ELR (cell line): ENCODE measurements around the gene TFCP2L1.

ENCODE experiments used
- DNase-seq: peaks from one replicate; pipeline ENCODE4 v3.0.0-alpha.2; 2015; ENCODE audit warnings: low read depth

Gene TFCP2L1

DNA sequence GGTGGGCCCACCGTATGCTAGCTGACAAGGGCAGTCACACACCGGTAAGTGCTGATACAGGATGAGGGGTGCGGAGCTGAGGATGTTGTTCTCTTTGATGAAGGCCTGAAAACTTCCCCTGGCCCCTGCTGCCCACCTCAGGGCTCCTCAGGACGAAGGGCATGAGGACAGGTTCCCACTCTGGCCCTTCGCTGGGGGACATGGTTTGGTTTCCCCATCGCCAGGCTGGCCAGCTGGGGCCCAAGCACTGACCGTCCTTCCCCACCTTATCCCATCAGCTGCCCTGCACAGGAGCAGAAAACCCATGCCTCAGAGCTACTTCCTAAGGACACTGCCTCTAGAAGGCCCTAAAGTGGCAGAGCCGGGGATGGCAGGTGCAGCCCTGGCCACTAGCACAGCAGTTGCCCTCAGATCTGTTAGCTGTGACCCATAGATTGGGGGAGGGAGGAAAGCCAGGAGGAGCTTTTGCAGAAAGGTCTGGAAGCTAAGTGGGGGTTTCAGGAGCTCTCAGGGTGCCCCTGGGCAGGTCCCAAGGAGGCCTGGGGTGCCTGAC, 66.5 kb downstream of the TFCP2L1 start:
- no peak for DNase-seq

- no peak for DNase-seq
Observed at GRCh38 chr2:121217627-121218026, 67.4 kb downstream of the TFCP2L1 start.

DNA sequence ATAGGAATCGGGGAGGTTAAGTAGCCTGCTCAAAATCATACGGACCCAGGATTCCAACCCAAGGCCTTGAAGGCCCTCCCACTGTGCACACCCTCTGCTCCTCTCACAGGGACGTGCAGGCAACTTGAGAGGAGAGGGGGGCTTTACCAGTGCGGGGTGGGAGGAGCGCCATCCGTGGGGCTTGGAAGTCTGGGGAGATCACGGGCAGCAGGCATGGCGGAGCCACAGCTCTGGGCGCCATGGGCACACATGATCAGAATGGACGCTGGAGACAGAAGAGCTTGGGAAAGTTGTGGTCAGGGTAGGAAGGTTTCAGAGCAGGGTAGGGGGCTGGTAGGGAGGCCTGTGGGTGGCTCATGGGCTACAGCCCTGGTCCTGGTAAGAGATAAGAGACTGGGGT, 70.7 kb downstream of the TFCP2L1 start:
- no peak for DNase-seq

DNA sequence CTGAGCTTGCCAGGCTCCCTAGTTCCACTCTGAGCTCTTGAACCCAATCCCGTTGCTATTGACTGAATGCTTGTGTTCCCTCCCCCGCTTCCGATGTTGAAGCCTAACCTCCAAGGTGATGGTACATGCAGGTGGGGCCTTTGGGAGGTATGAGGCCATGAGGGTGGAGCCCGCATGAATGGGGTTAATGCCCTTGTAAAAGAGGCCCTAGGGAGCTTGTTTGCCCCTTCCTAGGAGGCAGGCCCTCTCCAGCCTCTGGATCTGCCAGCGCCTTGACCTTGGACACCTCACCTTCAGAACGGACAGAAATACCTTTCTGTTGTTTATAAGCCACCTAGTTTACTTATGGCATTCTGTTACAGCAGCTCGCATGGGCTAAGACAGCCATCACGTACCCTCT, 71.6 kb downstream of the TFCP2L1 start:
- no peak for DNase-seq

- DNase-seq, result no peak
Observed at GRCh38 chr2:121212661-121213325, 72.2 kb downstream of the TFCP2L1 start.

DNA sequence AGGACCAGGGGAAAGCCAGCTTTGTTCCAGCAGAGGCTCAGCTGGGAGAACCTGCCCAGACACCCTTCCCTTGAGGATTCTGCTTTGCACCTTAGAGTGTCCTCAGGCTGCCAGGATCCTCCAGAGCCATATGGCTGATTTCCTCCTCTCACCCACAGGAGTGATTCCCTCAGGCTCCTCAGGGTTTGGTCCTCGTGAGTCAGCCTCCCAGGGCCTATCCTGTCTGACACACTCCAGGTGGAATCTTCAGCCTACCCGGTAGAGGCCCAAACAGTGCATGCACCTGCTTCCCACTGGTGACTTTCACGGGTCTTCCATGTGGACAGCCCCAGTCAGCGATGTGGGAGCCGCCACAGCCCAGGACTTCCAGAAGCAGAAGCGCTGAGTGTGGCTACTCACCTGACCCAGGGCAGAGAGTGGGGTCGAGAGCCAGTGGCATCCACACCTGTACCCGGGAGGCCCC, 73.3 kb downstream of the TFCP2L1 start:
- no peak for DNase-seq

- DNase-seq, result no peak
Observed at GRCh38 chr2:121211251-121211650, 73.8 kb downstream of the TFCP2L1 start.

GRCh38 chr2:121210691-121211090, 74.3 kb downstream of the TFCP2L1 start:
- no peak for DNase-seq

DNA sequence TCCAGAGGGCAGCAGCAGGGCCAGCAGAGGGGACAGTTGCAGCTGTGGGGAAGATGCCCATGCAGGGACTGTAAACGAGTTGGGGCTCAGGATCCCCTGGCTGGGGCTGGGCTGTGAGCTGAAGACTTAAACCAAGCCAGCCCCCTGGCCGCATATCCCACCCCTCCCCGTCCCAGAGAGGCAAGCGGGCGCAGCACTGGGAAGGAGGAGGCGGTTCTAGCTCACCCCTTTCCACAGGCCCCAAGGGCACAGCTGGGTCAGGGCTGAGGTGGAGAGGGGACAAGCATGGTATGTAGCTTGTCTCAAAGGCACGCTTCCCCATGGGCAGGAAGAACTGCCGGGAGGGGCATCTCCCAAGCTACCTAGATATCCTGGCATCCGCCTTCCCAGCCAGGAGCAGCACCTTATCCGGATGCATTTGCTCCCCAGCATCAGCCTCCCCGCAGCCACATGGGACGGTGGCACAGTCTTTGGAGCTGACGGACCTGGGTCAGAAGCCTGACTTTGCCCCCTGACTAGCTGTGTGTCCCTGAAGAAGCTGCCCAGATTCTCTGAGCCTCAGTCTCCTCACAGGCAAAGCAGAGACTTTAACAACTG, 75.9 kb downstream of the TFCP2L1 start:
- no peak for DNase-seq

DNA sequence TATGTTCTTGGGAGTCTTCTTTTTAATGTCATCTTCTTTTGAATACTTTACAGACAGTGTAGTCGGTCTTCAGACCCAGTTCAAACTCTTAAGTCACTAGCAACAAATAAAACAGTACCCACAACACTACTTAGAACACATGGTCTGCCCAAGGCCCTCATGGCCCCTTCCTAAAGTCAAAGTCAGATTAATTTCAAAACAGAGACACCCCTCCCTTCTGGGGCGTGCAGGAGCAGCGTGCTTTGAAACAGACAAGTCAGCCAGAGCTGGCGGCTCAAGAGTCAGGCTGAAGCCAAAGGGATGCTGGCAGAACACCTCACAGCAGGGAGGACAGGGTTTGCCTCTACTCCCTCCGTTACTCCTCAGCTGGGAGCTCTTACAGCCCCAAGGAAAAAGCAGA, 77.5 kb downstream of the TFCP2L1 start:
- DNase-seq, result no peak

- no peak for DNase-seq
Observed at GRCh38 chr2:121205321-121205942, 79.6 kb downstream of the TFCP2L1 start.

DNA sequence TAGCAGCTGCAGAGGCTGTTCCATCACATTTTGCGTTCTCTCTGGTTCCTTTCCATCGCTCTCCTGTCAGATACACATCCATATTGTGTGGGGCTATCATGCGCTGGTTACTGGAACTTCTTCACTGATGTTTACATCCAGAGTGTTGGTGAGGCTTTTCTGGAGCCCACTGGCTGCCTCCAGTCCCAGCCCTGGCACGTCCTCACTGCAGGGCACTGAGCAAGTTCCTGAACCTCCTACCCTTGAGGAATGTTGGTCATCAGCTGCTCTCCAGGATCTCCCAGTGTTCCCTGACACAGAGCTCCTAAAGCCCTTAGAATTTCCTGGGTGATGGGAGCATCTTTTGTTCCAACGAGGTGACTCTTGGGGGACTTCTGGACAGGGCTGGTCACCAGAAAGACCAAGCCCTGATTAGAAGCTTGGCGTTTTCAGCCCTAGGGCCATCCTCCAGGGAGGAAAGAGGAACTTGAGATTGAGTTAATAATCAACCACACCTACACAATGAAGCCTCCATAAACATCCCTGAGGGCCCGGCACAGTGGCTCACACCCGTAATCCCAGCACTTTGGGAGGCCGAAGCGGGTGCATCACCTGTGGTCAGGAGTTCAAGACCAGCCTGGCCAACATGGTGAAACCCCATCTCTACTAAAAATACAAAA, 81.3 kb downstream of the TFCP2L1 start:
- DNase-seq, result no peak

DNA sequence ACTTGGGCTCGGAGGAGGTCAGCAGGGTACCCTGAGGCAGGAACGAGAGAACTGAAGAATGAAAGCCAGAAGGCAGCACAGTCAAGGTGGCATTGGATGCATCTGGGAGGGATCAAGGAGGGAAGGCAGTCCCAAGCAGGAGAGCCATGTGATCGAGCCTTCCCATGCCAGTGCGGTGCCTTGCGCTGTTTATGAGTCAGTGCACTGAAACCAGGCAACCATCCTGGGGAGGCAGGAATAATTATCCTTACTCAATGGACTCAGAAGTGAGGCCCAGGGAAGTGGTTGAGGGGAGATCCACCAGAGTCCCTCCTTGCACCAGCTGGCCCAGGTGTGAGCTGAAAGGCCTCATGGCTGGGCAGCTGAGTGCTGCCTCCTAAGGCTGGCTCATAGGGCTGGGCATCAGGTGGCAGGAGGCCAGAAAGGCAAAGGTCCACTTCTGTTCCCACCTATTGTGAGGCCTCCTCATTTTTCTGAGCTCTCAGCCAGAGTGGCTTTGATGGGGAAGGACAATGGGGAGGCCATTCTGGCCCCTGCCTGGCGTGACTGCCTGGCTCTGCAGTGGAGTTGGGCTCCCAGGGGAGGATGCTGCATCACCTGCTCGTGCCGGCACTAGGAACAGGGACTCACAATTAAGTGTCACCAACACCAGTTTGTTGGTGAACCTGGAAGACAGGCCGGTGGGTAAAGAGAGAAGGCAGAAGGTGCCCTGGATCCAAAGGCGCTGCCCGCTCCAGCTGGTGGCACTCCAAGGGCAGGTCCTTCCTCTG, 82.3 kb downstream of the TFCP2L1 start:
- no peak for DNase-seq

DNA sequence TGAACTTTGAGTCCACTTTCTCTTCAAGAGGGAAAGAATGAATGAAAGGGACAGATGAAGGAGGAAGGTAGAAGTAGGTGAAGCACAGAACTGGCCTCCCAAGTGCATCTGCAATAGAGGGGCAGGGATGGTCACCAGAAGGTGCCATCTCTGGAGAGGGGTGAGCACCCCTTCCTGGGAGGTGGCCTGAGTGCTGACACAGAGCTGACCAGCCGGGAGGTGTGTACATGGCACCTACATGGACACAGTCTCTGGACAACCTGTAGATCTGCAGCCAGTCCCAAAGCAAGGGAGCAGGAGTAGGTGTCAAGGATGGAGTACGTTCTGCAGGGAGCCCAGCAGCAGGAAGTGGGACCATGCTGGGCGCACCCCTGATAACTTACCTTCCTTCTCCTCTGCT, 83.2 kb downstream of the TFCP2L1 start:
- DNase-seq, result no peak

DNA sequence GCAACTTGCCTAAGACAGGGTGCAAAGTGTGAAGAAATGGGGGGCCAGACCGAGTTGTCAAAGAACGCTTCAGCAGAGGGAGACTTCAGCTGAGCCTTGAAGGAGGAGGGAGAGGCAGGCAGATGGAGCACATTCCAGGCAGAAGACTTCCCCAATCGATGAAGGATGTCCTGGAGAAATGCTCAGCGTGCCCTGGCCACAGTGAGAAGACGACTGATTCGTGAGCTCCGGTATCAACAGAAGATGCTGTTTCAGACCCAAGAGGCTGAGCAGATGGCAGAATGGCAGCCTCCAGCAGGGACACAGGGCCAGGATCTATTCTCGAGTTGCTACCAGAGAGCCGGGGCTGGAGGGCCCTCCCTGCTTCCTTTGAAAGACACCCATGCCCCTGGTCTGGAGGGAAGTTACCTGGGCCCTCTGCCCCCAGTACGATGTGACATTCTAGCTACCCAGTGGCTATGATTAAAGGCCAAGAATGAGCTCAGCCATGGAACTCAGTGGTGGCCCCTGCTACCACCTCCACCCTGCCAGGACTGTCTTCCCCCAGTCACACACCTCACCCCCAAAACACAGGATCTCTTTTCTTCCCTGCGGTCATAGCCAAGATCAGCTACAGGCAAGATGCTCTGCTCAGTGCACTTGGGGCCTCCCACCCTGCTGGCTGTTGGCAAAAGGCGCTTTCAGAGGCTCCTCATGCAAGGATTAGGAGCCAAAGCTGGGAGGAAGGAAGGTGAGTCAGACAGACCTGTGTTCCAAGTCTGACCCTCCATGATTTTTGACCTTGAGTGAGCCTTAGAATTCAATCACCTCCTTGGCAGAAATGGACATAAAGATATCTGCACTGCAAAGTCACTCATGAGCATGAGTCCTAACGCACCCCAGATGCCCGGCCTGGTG, 84.3 kb downstream of the TFCP2L1 start:
- DNase-seq, result no peak

DNA sequence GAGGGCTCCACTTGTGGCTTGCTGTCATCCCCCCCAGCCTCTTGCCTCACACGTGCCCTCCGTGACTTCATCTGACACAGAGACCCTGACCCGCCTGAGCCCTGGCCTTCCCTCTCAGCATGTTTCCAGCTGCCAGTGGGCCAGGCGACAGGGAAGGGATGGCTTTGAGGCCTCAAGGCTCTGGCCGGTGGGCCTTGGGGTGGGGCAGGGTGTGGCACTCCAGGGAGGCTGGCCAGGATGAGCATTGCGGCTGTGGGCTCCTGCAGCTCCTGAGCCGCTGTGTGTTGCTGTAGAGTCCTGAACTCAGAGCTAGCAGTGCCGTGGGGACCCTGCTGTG, 85.0 kb downstream of the TFCP2L1 start:
- no peak for DNase-seq

DNA sequence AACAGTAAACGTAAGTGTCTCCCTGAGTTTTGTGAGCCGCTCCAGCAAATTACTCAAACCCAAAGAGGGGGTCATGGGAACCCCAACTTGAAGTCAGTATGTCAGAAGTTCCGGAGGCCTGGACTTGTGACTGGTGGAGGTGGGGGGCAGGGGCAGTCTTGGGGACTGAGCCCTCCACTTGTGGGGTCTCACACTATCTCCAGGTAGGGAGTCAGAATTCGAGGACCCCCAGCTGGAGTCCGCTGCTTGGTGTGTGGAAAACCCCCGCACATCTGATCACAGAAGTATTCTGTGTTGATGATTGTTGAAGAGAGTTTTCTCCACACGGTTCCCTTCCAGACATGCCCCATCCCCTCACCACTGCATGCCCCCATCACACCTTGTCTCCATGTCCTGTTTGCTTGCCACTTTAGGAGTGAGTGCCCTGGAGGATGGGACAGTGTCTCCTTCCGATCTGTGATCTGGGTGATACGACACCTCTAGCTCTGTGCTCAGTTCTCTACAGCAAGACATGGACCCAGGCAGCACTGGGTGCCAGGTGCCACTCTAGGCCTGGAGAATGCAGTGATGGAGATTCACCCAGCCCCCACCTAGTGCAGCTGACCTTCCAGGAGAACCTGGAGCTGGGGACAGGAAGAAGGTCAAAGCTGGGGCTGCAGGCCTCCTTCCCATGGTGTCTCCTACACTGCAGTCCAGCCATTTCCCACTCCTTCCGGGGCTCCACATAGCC, 85.6 kb downstream of the TFCP2L1 start:
- DNase-seq, result no peak

- DNase-seq, result peak; percentile 60
Observed at GRCh38 chr2:121197369-121198091, 87.5 kb downstream of the TFCP2L1 start.

- no peak for DNase-seq
Observed at GRCh38 chr2:121196849-121197155, 88.2 kb downstream of the TFCP2L1 start.
